Measurements from ENCODE around the gene KL.

Gene KL

GRCh38 chr13:33037673-33038072 is 21.4 kb downstream of the KL start:
- DNase-seq = no peak

GRCh38 chr13:33040090-33040489 is 23.9 kb downstream of the KL start:
- DNase-seq = no peak

- DNase-seq = no peak
Measured at GRCh38 chr13:33045851-33046592, 29.8 kb downstream of the KL start.

GRCh38 chr13:33050161-33050560 is 33.9 kb downstream of the KL start:
- DNase-seq = peak; percentile 17

- no peak for DNase-seq
Measured at GRCh38 chr13:33051632-33052031, 35.4 kb downstream of the KL start.

GRCh38 chr13:33052506-33053280 is 36.5 kb downstream of the KL start:
- DNase-seq = peak; percentile 65

- DNase-seq = peak; percentile 35
Measured at GRCh38 chr13:33053397-33054066, 37.3 kb downstream of the KL start.

GRCh38 chr13:33057019-33057780 is 41.0 kb downstream of the KL start:
- DNase-seq = no peak

- DNase-seq = no peak
Measured at GRCh38 chr13:33058776-33059327, 42.6 kb downstream of the KL start.

GRCh38 chr13:33060815-33061214 is 44.6 kb downstream of the KL start:
- no peak for DNase-seq

GRCh38 chr13:33066329-33066728 is 50.1 kb downstream of the KL start:
- DNase-seq = no peak

- no peak for DNase-seq
Measured at GRCh38 chr13:33069365-33069764, 53.1 kb downstream of the KL start.

GRCh38 chr13:33070713-33071112 is 54.5 kb downstream of the KL start:
- DNase-seq = no peak

GRCh38 chr13:33072282-33072681 is 56.1 kb downstream of the KL start:
- no peak for DNase-seq

- no peak for DNase-seq
Measured at GRCh38 chr13:33072759-33073158, 56.5 kb downstream of the KL start.

GRCh38 chr13:33073338-33073737 is 57.1 kb downstream of the KL start:
- no peak for DNase-seq

- no peak for DNase-seq
Measured at GRCh38 chr13:33076001-33076992, 60.1 kb downstream of the KL start.

- DNase-seq = no peak
Measured at GRCh38 chr13:33078263-33078662, 62.0 kb downstream of the KL start.

GRCh38 chr13:33079960-33080359 is 63.7 kb downstream of the KL start:
- no peak for DNase-seq

- DNase-seq = no peak
Measured at GRCh38 chr13:33080972-33081590, 64.9 kb downstream of the KL start.

GRCh38 chr13:33081666-33082065 is 65.4 kb downstream of the KL start:
- no peak for DNase-seq
